GM21737 (cell line): Measurements from ENCODE around the gene AFF1.

Source experiments
- ATAC-seq: cut with Tn5 transposase; IDR thresholded peaks from one replicate; pipeline ENCODE4 v1.9.1; 2021; ENCODE audit warnings: mild to moderate bottlenecking, moderate library complexity; ENCODE audit not compliant: unreplicated experiment

Gene AFF1

GRCh38 chr4:86918539-86919072 lies 16.2 kb upstream of the AFF1 start:
- ATAC-seq: no peak

- no peak for ATAC-seq
Observed at GRCh38 chr4:86919561-86920223, 15.1 kb upstream of the AFF1 start.

DNA sequence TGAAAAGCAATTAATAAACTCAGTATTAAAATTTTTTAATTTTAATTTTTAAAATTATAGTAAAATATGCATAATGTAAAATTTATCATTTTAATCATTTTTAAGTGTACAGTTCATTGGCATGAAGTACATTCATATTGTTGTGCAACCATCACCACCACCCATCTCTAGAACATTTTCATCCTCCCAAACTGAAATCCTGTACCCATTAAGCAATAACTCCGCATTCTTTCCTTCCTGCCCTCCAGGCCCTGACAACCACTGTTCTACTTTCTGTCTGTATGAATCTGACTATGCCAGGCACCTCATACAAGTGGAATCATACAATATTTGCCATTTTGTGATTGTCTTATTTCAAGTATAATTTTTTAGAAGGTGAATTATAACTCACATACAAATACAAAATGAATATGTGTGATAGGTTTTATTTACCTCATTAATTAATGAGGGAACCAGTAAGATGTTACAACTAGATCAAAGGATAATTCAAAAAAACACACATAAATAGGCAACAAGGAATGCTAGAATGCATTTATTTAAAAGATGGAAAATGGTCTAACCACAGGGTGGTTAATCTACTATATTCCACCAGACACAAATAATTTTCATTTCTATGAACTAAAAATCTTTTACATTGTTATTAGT lies 13.1 kb upstream of the AFF1 start:
- no peak for ATAC-seq

DNA sequence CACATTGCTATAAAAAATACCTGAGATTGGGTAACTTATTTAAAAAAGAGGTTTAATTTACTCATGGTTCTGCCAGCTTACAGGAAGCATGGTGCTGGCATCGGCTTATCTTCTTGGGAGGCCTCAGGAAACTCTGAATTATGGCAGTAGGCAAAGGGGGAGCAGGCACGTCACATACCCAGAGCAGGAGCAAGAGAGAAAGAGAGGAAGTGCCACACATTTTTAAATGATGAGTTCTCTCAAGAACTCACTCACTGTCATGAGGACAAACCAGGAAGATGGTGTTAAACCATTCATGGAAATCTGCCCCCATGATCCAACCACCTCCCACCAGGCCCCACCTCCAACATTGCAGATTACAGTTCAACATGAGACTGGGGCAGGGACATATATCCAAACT lies 10.0 kb upstream of the AFF1 start:
- no peak for ATAC-seq

- ATAC-seq: no peak
Observed at GRCh38 chr4:86926435-86927086, 8.2 kb upstream of the AFF1 start.

DNA sequence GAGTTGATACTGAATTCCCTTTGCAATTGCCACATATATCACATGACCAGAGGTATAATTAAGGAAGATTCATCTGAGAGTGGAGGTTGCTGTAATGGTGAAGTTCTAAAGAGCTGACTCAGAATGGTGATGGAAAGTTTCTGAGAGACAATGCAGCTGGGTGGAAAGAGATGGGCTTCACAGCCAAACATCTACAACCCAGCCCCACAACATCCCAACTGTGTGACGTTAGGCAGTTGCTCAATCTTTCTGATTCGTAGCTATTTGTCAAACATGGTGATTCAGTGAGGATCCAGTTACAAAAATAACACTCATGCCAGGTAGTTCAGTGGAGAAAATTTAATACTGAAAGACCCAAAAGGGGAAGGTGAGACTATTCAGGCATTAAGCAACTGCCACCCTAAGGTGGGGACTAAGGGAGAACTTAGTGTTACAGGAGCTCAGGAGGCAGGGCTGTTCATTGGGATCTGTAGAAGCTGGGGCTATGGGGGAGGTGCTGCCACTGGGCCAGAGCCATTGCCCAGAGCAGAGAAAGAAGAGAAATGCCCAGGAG lies 6.9 kb upstream of the AFF1 start:
- no peak for ATAC-seq

GRCh38 chr4:86928400-86929255 lies 6.2 kb upstream of the AFF1 start:
- ATAC-seq: no peak

DNA sequence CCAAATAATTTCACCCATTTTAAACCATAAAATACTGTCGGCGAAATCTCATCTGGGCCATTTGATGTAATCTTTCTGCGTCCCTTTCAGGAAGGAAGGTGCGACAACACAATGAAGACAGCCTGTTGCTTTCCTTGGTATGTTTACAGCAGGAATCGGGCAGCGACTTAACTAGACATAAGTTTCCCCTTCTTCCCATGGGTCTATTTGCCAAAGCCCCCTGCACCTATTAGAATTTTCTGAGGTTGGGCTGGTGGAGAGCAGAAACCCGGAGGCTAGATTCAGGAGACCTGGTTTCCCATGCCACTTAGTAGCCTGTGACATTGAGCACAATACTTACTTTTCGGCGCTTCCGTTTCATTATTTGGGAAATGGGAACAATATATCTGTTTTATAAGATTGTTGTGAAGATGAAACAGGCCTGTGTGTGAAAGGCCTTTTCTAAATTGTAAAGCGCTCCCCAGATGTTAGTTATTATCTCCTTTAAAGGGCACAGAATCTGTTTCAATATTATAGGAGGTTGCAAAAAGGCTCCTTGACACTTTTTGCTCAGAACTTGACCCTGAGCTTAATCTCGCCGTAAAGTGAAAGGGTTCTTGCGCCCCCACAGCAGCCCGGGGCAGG lies 552 bp upstream of the AFF1 start:
- no peak for ATAC-seq

DNA sequence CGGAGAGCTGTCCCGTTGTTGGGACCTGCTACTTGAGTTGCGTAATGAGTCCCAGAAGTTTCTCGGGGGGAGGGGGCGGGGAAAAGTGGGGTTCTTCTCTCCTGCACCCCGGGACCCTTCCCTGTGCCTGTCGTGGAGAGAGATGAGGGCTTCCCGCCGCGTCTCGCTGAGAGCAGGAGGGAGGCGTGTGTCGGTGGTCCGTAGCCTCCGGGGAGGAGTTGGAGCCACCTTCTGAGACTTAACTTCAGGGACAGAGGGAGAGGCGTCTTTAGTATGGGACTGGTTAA lies 698 bp downstream of the AFF1 start:
- ATAC-seq: no peak

GRCh38 chr4:86935853-86936733 lies 1.3 kb downstream of the AFF1 start:
- ATAC-seq: peak; percentile 27

DNA sequence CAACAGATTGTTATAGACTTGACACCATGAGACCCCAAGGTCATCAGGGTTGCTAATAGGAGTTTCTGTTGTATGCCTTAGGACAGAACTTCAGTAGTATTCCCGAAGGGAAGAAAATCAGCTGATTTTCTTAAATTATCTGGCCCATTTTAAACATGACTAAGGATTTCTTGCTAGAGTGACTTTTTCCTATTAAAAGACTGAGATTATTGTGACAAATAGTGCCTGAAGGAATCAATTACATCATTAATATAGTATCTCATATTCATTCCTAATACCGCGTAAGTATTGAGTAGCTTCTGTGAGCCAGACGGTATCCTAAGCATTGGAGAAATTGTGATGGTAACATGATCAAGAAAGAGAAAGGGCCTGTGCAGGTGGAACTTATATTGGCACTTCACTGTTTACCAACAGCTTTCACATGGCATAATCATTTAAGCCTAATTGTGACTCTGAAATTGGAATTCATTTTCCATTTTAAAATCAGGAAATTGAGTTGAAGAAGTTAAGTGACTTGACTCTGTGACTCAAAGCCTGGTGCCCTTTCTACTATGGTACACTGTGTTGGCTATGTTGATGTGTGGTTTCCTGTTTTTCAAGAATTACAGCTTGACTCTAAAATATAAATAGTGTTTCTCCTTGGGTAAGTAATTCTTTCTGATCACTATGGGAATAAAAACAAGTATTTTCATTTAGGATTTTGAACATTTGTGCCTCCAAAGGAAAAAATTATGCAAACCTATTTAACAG lies 4.1 kb downstream of the AFF1 start:
- no peak for ATAC-seq

DNA sequence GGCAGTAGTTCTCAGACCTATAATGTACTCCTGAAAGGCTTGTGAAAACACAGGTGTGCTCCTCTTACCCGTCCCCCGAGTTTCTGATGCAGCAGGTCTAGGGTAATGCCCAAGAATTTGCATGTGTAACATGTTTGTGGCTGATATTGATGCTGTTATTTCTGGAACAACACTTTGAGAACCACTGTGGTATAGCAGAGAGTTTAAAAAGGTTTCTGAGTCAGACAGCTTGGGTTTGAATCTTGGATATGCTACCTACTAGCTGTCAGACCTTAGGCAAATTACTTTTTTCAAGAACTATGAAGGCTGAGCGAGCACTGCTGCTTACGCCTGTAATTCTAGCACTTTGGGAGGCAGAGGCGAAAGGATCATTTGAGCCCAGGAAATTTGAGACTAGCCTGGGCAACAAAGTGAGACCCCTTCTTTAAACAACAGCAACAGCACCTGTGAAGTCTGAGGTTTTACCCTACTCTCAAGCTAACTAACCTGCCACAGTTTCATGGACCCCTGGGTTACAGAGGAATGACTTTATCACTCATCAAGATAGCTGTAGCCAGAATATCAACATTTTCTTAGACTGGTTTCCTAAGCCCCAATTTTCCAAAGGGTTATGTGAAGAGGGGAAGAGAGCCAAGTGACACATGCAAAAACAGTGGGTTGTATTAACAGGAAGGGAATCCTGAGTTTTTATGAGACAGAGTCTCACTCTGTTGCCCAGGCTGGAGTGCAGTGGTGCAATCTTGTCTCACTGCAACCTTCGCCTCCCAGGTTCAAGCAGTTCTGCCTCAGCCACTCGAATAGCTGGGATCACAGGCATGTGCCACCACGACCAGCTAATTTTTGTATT lies 5.1 kb downstream of the AFF1 start:
- peak; percentile 50 for ATAC-seq

DNA sequence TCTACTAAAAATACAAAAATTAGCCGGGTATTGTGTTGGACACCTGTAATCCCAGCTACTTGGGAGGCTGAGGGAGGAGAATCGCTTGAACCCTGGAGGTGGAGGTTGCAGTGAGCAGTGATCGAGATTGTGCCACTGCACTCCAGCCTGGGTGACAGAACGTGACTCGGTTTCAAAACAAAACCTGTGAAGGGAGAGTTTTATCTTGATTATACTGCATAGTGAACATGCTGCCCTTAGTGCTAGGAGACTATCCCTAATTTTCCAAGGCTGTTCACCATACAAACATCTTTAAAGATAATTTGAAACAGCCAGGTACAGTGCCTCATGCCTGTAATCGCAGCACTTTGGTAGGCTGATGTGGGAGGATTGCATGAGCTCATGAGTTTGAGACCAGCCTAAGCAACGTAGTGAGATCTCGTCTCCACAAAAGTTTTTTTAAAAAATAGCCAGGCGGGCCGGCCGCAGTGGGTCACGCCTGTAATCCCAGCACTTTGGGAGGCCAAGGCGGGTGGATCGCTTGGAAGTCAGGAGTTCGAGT lies 6.2 kb downstream of the AFF1 start:
- no peak for ATAC-seq

DNA sequence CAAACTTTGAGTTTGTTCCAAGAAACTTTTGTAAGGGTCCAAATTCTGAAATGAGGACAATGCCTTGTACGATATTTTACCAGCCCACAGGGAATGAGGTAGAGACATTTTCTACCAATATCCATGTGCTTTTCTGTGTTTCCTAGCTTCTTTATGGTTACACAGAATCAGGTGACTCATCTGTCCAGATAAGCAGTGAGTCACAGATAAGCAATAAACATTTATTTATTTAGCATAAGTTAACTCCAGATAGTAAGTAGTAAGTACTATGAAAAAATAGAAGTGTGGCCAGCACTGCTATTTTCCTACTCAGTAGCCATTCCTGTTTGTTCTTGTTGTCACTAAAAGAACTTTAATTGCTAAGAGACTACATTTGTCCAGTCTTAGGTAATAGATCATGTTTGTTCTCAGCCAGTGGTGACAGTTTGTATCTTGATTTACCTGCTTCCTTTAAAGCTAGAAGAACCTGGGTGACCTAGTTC lies 7.4 kb downstream of the AFF1 start:
- no peak for ATAC-seq

- no peak for ATAC-seq
Observed at GRCh38 chr4:86944964-86945781, 10.4 kb downstream of the AFF1 start.

- no peak for ATAC-seq
Observed at GRCh38 chr4:86946868-86947500, 12.2 kb downstream of the AFF1 start.
